H9 (cell line): ENCODE data around the gene MIS18A. TPM values are rescaled to one million over a fixed set of nuclear protein-coding genes. Genes with fewer than 3 reads are reported as not detected.
A peak's percentile ranks its signal among the peaks of the same experiment; 100 is the strongest.

Experiments
- DNase-seq: peaks from one replicate; pipeline ENCODE4 v3.0.0-alpha.2; 2017
- H2AFZ ChIP-seq: one replicate; pipeline ENCODE4 v1.6.1; 2013; ENCODE audit warnings: mild to moderate bottlenecking, low read length, control low read depth, moderate library complexity
- H2AK5ac ChIP-seq: 2 replicates; pipeline ENCODE4 v1.6.1; 2013; ENCODE audit warnings: low read length, control low read depth, mixed read lengths; ENCODE audit not compliant: insufficient read length
- H2BK120ac ChIP-seq: one replicate; pipeline ENCODE4 v1.6.1; 2013; ENCODE audit warnings: low read depth, mild to moderate bottlenecking, low read length, control low read depth, inconsistent platforms; ENCODE audit not compliant: poor library complexity, severe bottlenecking
- H2BK12ac ChIP-seq: 2 replicates; pipeline ENCODE4 v1.6.1; 2013; ENCODE audit warnings: low read length, control low read depth, mixed read lengths, low read depth; ENCODE audit not compliant: insufficient read length
- H2BK15ac ChIP-seq: 2 replicates; pipeline ENCODE4 v1.6.1; 2013; ENCODE audit warnings: low read depth, low read length, control low read depth
- H2BK20ac ChIP-seq: one replicate; pipeline ENCODE4 v1.6.1; 2013; ENCODE audit warnings: low read depth, mild to moderate bottlenecking, low read length, control low read depth, inconsistent platforms; ENCODE audit not compliant: poor library complexity, severe bottlenecking
- H2BK5ac ChIP-seq: 2 replicates; pipeline ENCODE4 v1.6.1; 2013; ENCODE audit warnings: low read length, control low read depth, mixed read lengths; ENCODE audit not compliant: insufficient read length
- H3K14ac ChIP-seq: 2 replicates; pipeline ENCODE4 v1.6.1; 2013; ENCODE audit warnings: low read length, control low read depth; ENCODE audit not compliant: insufficient read depth
- H3K18ac ChIP-seq: 2 replicates; pipeline ENCODE4 v1.6.1; 2013; ENCODE audit warnings: low read depth, mild to moderate bottlenecking, mixed read lengths, low read length, control low read depth; ENCODE audit not compliant: insufficient read length
- H3K23ac ChIP-seq: 2 replicates; pipeline ENCODE4 v1.6.1; 2013; ENCODE audit warnings: low read length, control low read depth, mixed read lengths, low read depth; ENCODE audit not compliant: insufficient read length
- H3K23me2 ChIP-seq: 2 replicates; pipeline ENCODE4 v1.6.1; 2013; ENCODE audit warnings: low read depth, mild to moderate bottlenecking, mixed read lengths, low read length, control low read depth; ENCODE audit not compliant: insufficient read length, poor library complexity, severe bottlenecking
- H3K27ac ChIP-seq: 2 replicates; pipeline ENCODE4 v1.5.1; 2013; ENCODE audit warnings: low read length, control low read depth, mixed read lengths, low read depth; ENCODE audit not compliant: insufficient read length
- H3K27me3 ChIP-seq: 2 replicates; pipeline ENCODE4 v1.6.1; 2013; ENCODE audit warnings: low read length, control low read depth, inconsistent platforms; ENCODE audit not compliant: insufficient read depth
- H3K4ac ChIP-seq: 2 replicates; pipeline ENCODE4 v1.6.1; 2013; ENCODE audit warnings: low read depth, mild to moderate bottlenecking, control low read depth, inconsistent platforms, low read length, moderate library complexity
- H3K4me1 ChIP-seq: 2 replicates; pipeline ENCODE4 v1.6.1; 2013; ENCODE audit warnings: low read length, control low read depth, inconsistent platforms; ENCODE audit not compliant: insufficient read depth
- H3K4me2 ChIP-seq: 2 replicates; pipeline ENCODE4 v1.6.1; 2013; ENCODE audit warnings: low read length, control low read depth, mixed read lengths; ENCODE audit not compliant: insufficient read length, insufficient read depth
- H3K56ac ChIP-seq: 2 replicates; pipeline ENCODE4 v1.6.1; 2013; ENCODE audit warnings: low read depth, mild to moderate bottlenecking, mixed read lengths, low read length, control low read depth; ENCODE audit not compliant: insufficient read length
- H3K79me1 ChIP-seq: 2 replicates; pipeline ENCODE4 v1.6.1; 2013; ENCODE audit warnings: low read depth, mild to moderate bottlenecking, moderate library complexity, low read length, control low read depth, inconsistent platforms; ENCODE audit not compliant: insufficient read depth, poor library complexity, severe bottlenecking
- H3K79me2 ChIP-seq: 2 replicates; pipeline ENCODE4 v1.6.1; 2013; ENCODE audit warnings: low read length, control low read depth, inconsistent platforms; ENCODE audit not compliant: insufficient read depth
- H3K9ac ChIP-seq: 2 replicates; pipeline ENCODE4 v1.6.1; 2013; ENCODE audit warnings: low read length, control low read depth, mixed read lengths; ENCODE audit not compliant: insufficient read length; ENCODE audit errors: extremely low read depth
- H3K9me3 ChIP-seq: one replicate; pipeline ENCODE4 v1.6.1; 2013; ENCODE audit warnings: low read depth, low read length, inconsistent platforms; ENCODE audit not compliant: control insufficient read depth
- H3T11ph ChIP-seq: one replicate; pipeline ENCODE4 v1.6.1; 2013; ENCODE audit warnings: mild to moderate bottlenecking, low read length, control low read depth, inconsistent platforms
- H4K20me1 ChIP-seq: one replicate; pipeline ENCODE4 v1.6.1; 2013; ENCODE audit not compliant: control insufficient read depth, insufficient read length, insufficient read depth
- H4K5ac ChIP-seq: 2 replicates; pipeline ENCODE4 v1.6.1; 2013; ENCODE audit warnings: low read depth, mild to moderate bottlenecking, mixed read lengths, low read length, control low read depth; ENCODE audit not compliant: insufficient read length
- H4K8ac ChIP-seq: replicated peaks from 2 replicates; pipeline ENCODE4 v1.6.1; 2013; ENCODE audit warnings: low read length, control low read depth, mixed read lengths, low read depth; ENCODE audit not compliant: insufficient read length
- H4K91ac ChIP-seq: 2 replicates; pipeline ENCODE4 v1.6.1; 2013; ENCODE audit warnings: low read depth, mild to moderate bottlenecking, moderate library complexity, mixed read lengths, low read length, control low read depth; ENCODE audit not compliant: insufficient read length
- H3K27ac Mint-ChIP-seq, 3 experiments: 2 replicates in 2 of 3; 3 replicates in 1 of 3; pipeline ENCODE4 v1.8.0; 2020 to 2021; ENCODE audit warnings: mixed read lengths in 3 of 3, mild to moderate bottlenecking in 1 of 3, moderate library complexity in 1 of 3
- H3K27me3 Mint-ChIP-seq: 2 replicates; pipeline ENCODE4 v1.8.0; 2021; ENCODE audit warnings: low read depth, mild to moderate bottlenecking, moderate library complexity, mixed read lengths
- H3K36me3 Mint-ChIP-seq, 3 experiments: 2 replicates in 2 of 3; 3 replicates in 1 of 3; pipeline ENCODE4 v1.8.0; 2020 to 2021; ENCODE audit warnings: low read depth in 3 of 3, mixed read lengths in 3 of 3; ENCODE audit not compliant: insufficient read depth in 1 of 3
- H3K4me1 Mint-ChIP-seq, 2 experiments: 2 replicates each; pipeline ENCODE4 v1.8.0; 2020; ENCODE audit warnings: mixed read lengths in 2 of 2
- H3K4me3 Mint-ChIP-seq, 2 experiments: 2 replicates in 1 of 2; 3 replicates in 1 of 2; pipeline ENCODE4 v1.8.0; 2020 to 2021; ENCODE audit warnings: mild to moderate bottlenecking in 2 of 2, mixed read lengths in 2 of 2, moderate library complexity in 1 of 2
- H3K9me3 Mint-ChIP-seq, 2 experiments: 2 replicates in 1 of 2; 3 replicates in 1 of 2; pipeline ENCODE4 v1.8.0; 2020; ENCODE audit warnings: mild to moderate bottlenecking in 2 of 2, mixed read lengths in 2 of 2, moderate library complexity in 1 of 2
- CTCF ChIP-seq: fragments of 200-600 bp; sonication (generic); conservative IDR thresholded peaks from 3 replicates; pipeline ENCODE4 v1.8.0; 2021; ENCODE audit warnings: antibody characterized with exemption, mild to moderate bottlenecking
- WGBS: extraction: QIAGEN DNeasy Blood & Tissue Kit; methylation state at CpG from one replicate; pipeline ENCODE4 v1.1.7; 2013; ENCODE audit warnings: missing lambda C conversion rate, low lambda C conversion rate, mixed read lengths; ENCODE audit not compliant: insufficient read length; ENCODE audit errors: extremely low coverage; 5-methylcytosine and 5-hydroxymethylcytosine counted together
- total RNA-seq: library from RNA; stranded (reverse); gene quantifications from 2 replicates; pipeline ENCODE4 v1.2.1, GENCODE V29; 2021

The MIS18A gene
- total RNA-seq, 1 experiment from 2014 or later, result 56.5 TPM

- no CpG with 5 or more reads among the region's 1 CpG for WGBS
- DNase-seq, result no peak
Measured at GRCh38 chr21:32303385-32303784, 24.5 kb upstream of the MIS18A start.

More at GRCh38 chr21:32303385-32303784, 24.5 kb upstream of the MIS18A start:
- Histone ChIP-seq H3K79me1 (no peaks in the 10 kb centered on the region), H3K27me3 (no peaks in the 10 kb centered on the region), H4K20me1 (no peaks in the 10 kb centered on the region), H3K18ac (no peak overlapping the region), H3K27ac (no peak overlapping the region), H3K4me2 (no peak overlapping the region), H3K23ac (no peak overlapping the region), H4K8ac (no peak overlapping the region), H3T11ph (no peak overlapping the region), H3K9me3 (no peaks in the 10 kb centered on the region), H3K9ac (no peak overlapping the region), H3K23me2 (no peaks in the 10 kb centered on the region), H2BK5ac (no peak overlapping the region), H3K4ac (no peak overlapping the region), H4K5ac (no peak overlapping the region), H2BK15ac (no peak overlapping the region), H3K14ac (no peak overlapping the region), H3K79me2 (no peaks in the 10 kb centered on the region), H2BK120ac (no peak overlapping the region), H2BK12ac (no peak overlapping the region), H2BK20ac (no peak overlapping the region), H4K91ac (no peak overlapping the region), H3K4me1 (no peaks in the 10 kb centered on the region), H2AK5ac (no peak overlapping the region), H3K56ac (no peak overlapping the region), H2AFZ (no peak overlapping the region)
- Mint-ChIP-seq H3K27me3 (no peaks in the 10 kb centered on the region), H3K9me3 (no peaks in the 10 kb centered on the region), H3K36me3 (peaks cover 3 to 20% (median 5%) of the 10 kb centered on the region in 3 experiments; a peak in 5 of 7 replicates), H3K4me3 (no peak overlapping the region), H3K4me1 (peaks cover 11 to 14% of the 10 kb centered on the region in 2 experiments), H3K27ac (peak overlapping the region in 1 of 3 experiments; percentile 54; a peak in 2 of 7 replicates)
- TF ChIP-seq CTCF, result no peak
